ENCODE results near the gene TRIM56. TPM values are rescaled to one million over a fixed set of nuclear protein-coding genes. Genes with fewer than 3 reads are reported as not detected.

TRIM56 gene
- total RNA-seq, 1 donor = 16.0 TPM

- TF ChIP-seq CTCF (IDR thresholded peaks at IDR 0.05; ENCODE audit: insufficient read depth, low read depth, low read length) = no peak
- DNase-seq (ENCODE audit: low read depth) = peak; percentile 96
- peak overlapping the region; percentile 55 for H3K4me3 ChIP-seq (ENCODE audit: low read depth, low read length)
These were observed 37.0 kb downstream of the TRIM56 start for GRCh38 chr7:101121991-101122932.

GRCh38 chr7:101122933-101123702 lies 37.8 kb downstream of the TRIM56 start:
- H3K4me3 ChIP-seq (ENCODE audit: low read depth, low read length) = peak overlapping the region; percentile 55
- no peak for TF ChIP-seq CTCF (IDR thresholded peaks at IDR 0.05; ENCODE audit: insufficient read depth, low read depth, low read length)
- DNase-seq (ENCODE audit: low read depth) = no peak

GRCh38 chr7:101123703-101124068 lies 38.4 kb downstream of the TRIM56 start:
- DNase-seq (ENCODE audit: low read depth) = no peak
- no peak for TF ChIP-seq CTCF (IDR thresholded peaks at IDR 0.05; ENCODE audit: insufficient read depth, low read depth, low read length)
- H3K4me3 ChIP-seq (ENCODE audit: low read depth, low read length) = no peak overlapping the region

GRCh38 chr7:101124376-101125056 lies 39.2 kb downstream of the TRIM56 start:
- no peak overlapping the region for H3K4me3 ChIP-seq (ENCODE audit: low read depth, low read length)
- no peak for TF ChIP-seq CTCF (IDR thresholded peaks at IDR 0.05; ENCODE audit: insufficient read depth, low read depth, low read length)
- peak; percentile 96 for DNase-seq (ENCODE audit: low read depth)

- no peak for TF ChIP-seq CTCF (IDR thresholded peaks at IDR 0.05; ENCODE audit: insufficient read depth, low read depth, low read length)
- no peak overlapping the region for H3K4me3 ChIP-seq (ENCODE audit: low read depth, low read length)
- DNase-seq (ENCODE audit: low read depth) = peak; percentile 86
These were observed 40.8 kb downstream of the TRIM56 start for GRCh38 chr7:101125989-101126650.

Measured in fibroblast of villous mesenchyme (primary cell).